Measurements from ENCODE around the gene ODAD4. TPM values are rescaled to one million over a fixed set of nuclear protein-coding genes. Genes with fewer than 3 reads are reported as not detected.
A peak's percentile ranks its signal among the peaks of the same experiment; 100 is the strongest.

Gene ODAD4
- polyA plus RNA-seq, 3 donors, result 0.04 to 0.28 (median 0.23) TPM

DNA sequence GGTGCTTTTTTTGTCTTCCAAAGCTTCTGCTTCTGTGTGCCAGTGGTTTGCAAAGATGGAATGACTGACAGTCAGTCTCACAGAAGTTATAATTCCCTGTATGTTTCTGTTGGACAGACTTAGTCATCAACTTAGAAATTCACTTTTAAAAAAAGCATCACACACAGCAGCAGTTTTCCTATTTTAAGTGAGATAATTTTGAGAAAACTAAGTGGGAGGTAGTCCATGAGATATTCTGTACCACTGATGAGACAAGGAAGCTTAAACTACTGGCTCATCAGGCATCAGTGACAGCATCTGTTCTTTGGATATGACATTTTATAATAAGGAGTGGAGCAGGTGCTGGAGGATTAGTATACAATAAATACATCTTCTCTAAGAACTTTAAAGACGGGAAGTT is 56.2 kb downstream of the ODAD4 start:
- H3K4me2 ChIP-seq (replicated peaks; ENCODE audit: extremely low read depth, low read length, poor library complexity, severe bottlenecking), result no peak overlapping the region
- no CpG with 5 or more reads among the region's 1 CpG for WGBS (ENCODE audit: insufficient coverage)
- peaks cover 7% of the 10 kb centered on the region for H3K79me2 ChIP-seq (ENCODE audit: insufficient read depth, low read length)
- H3K9ac ChIP-seq (ENCODE audit: insufficient read depth, low read length, poor library complexity, severe bottlenecking), result no peak overlapping the region
- no peak overlapping the region for H2AFZ ChIP-seq (ENCODE audit: insufficient read depth, low read depth, low read length, poor library complexity, severe bottlenecking)
- no peak for TF ChIP-seq CTCF (IDR thresholded peaks at IDR 0.05)
- H3K27me3 ChIP-seq (ENCODE audit: control insufficient read depth in 2 of 2, insufficient read depth in 2 of 2, low read length in 2 of 2), result no peaks in the 10 kb centered on the region
- H3K27ac ChIP-seq (ENCODE audit: low read depth in 1 of 2, low read length in 2 of 2), result peak overlapping the region in 1 of 2 donors; percentile 11
- intact Hi-C loops (cut with micrococcal nuclease), result no loop called here
- Mint-ChIP-seq H3K4me3 (no peak overlapping the region), H3K9me3 (peaks cover 0 to 2% (median 0%) of the 10 kb centered on the region in 7 donors), H3K27me3 (ENCODE audit: low read depth in 3 of 3) (peaks cover 0 to 1% (median 0%) of the 10 kb centered on the region in 3 donors), H3K36me3 (peaks cover 92 to 100% of the 10 kb centered on the region in 2 donors), H3K27ac (no peak overlapping the region), H3K4me1 (no peaks in the 10 kb centered on the region)
- H3K9me3 ChIP-seq (replicated peaks in 1 of 2; ENCODE audit: control insufficient read depth in 1 of 2, insufficient read depth in 1 of 2, low read length in 2 of 2), result no peaks in the 10 kb centered on the region
- H3K4me3 ChIP-seq (replicated peaks in 1 of 3; ENCODE audit: low read depth in 2 of 3, low read length in 3 of 3), result no peak overlapping the region
- H3K36me3 ChIP-seq (replicated peaks in 1 of 2; ENCODE audit: control insufficient read depth in 1 of 2, insufficient read depth in 2 of 2, low read length in 2 of 2), result peaks cover 95 to 100% of the 10 kb centered on the region in 2 donors
- H4K20me1 ChIP-seq (ENCODE audit: insufficient read depth, low read length), result peaks cover 60% of the 10 kb centered on the region
- no peaks in the 10 kb centered on the region for H3K4me1 ChIP-seq (ENCODE audit: control insufficient read depth in 1 of 2, insufficient read depth in 2 of 2, low read length in 2 of 2)
- no peak for DNase-seq

GRCh38 chr17:41987642-41988041 is 57.2 kb downstream of the ODAD4 start:
- no peak for TF ChIP-seq CTCF (IDR thresholded peaks at IDR 0.05)
- Mint-ChIP-seq H3K36me3 (peaks cover 92 to 100% of the 10 kb centered on the region in 2 donors), H3K4me3 (no peak overlapping the region), H3K4me1 (no peaks in the 10 kb centered on the region), H3K9me3 (no peaks in the 10 kb centered on the region), H3K27ac (peak overlapping the region in 3 of 7 donors; percentile 1 to 38 (median 22)), H3K27me3 (ENCODE audit: low read depth in 3 of 3) (peaks cover 0 to 1% (median 0%) of the 10 kb centered on the region in 3 donors)
- 100% methylated on average over 1 of the region's 3 CpGs for WGBS (ENCODE audit: insufficient coverage)
- Histone ChIP-seq H2AFZ (ENCODE audit: insufficient read depth, low read depth, low read length, poor library complexity, severe bottlenecking) (no peak overlapping the region), H3K9me3 (replicated peaks in 1 of 2; ENCODE audit: control insufficient read depth in 1 of 2, insufficient read depth in 1 of 2, low read length in 2 of 2) (no peaks in the 10 kb centered on the region), H3K79me2 (ENCODE audit: insufficient read depth, low read length) (peaks cover 11% of the 10 kb centered on the region), H3K27ac (ENCODE audit: low read depth in 1 of 2, low read length in 2 of 2) (no peak overlapping the region), H4K20me1 (ENCODE audit: insufficient read depth, low read length) (peaks cover 68% of the 10 kb centered on the region), H3K4me2 (replicated peaks; ENCODE audit: extremely low read depth, low read length, poor library complexity, severe bottlenecking) (no peak overlapping the region), H3K9ac (ENCODE audit: insufficient read depth, low read length, poor library complexity, severe bottlenecking) (no peak overlapping the region), H3K4me3 (replicated peaks in 1 of 3; ENCODE audit: low read depth in 2 of 3, low read length in 3 of 3) (no peak overlapping the region), H3K36me3 (replicated peaks in 1 of 2; ENCODE audit: control insufficient read depth in 1 of 2, insufficient read depth in 2 of 2, low read length in 2 of 2) (peaks cover 95 to 100% of the 10 kb centered on the region in 2 donors), H3K4me1 (ENCODE audit: control insufficient read depth in 1 of 2, insufficient read depth in 2 of 2, low read length in 2 of 2) (no peaks in the 10 kb centered on the region), H3K27me3 (ENCODE audit: control insufficient read depth in 2 of 2, insufficient read depth in 2 of 2, low read length in 2 of 2) (no peaks in the 10 kb centered on the region)
- DNase-seq, result no peak
- intact Hi-C loops (cut with micrococcal nuclease), result no loop called here

Data from CD14-positive monocyte (primary cell).